Chondrocyte (in vitro differentiated cells): ENCODE measurements around the gene FAM167B. TPM values are rescaled to one million over a fixed set of nuclear protein-coding genes. Genes with fewer than 3 reads are reported as not detected.
"Not testable (repeated sequence)": the region's sequence is repeated elsewhere in the genome, so short reads cannot be mapped to it uniquely, and the experiment has no call there.

Experiments used
- DNase-seq: peaks from one replicate; pipeline ENCODE4 v3.0.0; 2021; ENCODE audit warnings: mixed read lengths, low spot score
- H3K27ac Mint-ChIP-seq: one replicate; pipeline ENCODE4 v1.8.0; 2021; ENCODE audit warnings: mild to moderate bottlenecking, moderate library complexity, mixed read lengths; ENCODE audit not compliant: unreplicated experiment
- H3K27me3 Mint-ChIP-seq: 2 replicates; pipeline ENCODE4 v1.8.0; 2021; ENCODE audit warnings: low read depth, mixed read lengths
- H3K36me3 Mint-ChIP-seq: 2 replicates; pipeline ENCODE4 v1.8.0; 2021; ENCODE audit warnings: low read depth, mixed read lengths
- H3K4me1 Mint-ChIP-seq: 2 replicates; pipeline ENCODE4 v1.8.0; 2021; ENCODE audit warnings: low read depth, mild to moderate bottlenecking, mixed read lengths
- H3K4me3 Mint-ChIP-seq: one replicate; pipeline ENCODE4 v1.8.0; 2021; ENCODE audit warnings: mild to moderate bottlenecking, moderate library complexity, mixed read lengths; ENCODE audit not compliant: unreplicated experiment
- H3K9me3 Mint-ChIP-seq: 2 replicates; pipeline ENCODE4 v1.8.0; 2021; ENCODE audit warnings: low read depth, mixed read lengths
- total RNA-seq: library from RNA; stranded (reverse); gene quantifications from 3 replicates; pipeline ENCODE4 v1.2.1, GENCODE V29; 2021
- TF ChIP-seq, protein P1 (sequence below): fragments of 200-600 bp; sonication (generic); IDR thresholded peaks from 2 replicates; pipeline ENCODE4 v1.5.0; 2021; ENCODE audit warnings: antibody characterized with exemption, mild to moderate bottlenecking, moderate library complexity

Gene FAM167B
- total RNA-seq, 1 donor from 2014 or later, result 2.9 TPM

DNA sequence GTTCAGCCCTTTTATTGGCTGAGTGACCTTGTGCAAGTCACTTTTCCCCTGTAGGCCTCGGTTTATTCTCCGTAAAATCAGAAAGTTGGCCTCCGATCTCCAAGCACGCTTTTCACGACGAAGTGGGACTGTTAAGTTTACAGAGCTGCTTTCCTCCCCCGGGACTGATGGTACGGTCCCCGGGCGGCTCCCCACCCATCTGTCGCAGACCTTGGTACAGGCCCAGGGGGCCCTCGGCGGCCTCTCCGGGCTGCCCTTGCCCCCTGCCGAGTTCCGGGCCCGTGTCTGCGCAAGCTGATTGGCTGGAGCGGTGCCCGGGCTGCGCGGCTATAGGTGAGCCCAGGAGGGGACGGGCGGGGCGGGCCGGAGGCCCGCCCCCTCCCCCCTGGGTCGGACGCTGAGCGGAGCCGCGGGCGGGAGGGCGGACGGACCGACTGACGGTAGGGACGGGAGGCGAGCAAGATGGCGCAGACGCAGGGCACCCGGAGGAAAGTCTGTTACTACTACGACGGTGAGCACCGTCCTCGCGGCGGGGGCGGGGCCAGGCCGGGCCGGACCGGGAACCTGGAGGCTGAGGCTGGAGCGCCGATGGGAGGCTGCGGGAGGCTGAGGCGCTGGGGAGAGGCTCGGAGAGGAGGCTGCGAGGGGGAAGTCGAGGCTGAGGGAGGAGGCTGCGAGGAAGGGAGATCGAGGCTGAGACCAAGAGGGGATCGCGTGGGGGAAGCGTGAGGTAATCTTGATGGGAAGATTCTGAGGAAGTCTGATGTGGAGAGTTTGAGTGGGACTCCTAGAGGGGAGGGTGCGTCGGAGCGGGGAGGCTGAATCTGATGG, 44.9 kb downstream of the FAM167B start, which contains the start of gene HDAC1:
TSS of gene HDAC1 (plus strand) at position 376 of the 831 bp plus-strand sequence. CDS start at position 463, 87 bp downstream.
- H3K4me3 Mint-ChIP-seq, result peak within 1 kb of the TSS; percentile 100
- H3K36me3 Mint-ChIP-seq, result no peaks in the 10 kb centered on the region
- H3K4me1 Mint-ChIP-seq, result peaks cover 22% of the 10 kb centered on the region
- TF ChIP-seq, protein P1, sequence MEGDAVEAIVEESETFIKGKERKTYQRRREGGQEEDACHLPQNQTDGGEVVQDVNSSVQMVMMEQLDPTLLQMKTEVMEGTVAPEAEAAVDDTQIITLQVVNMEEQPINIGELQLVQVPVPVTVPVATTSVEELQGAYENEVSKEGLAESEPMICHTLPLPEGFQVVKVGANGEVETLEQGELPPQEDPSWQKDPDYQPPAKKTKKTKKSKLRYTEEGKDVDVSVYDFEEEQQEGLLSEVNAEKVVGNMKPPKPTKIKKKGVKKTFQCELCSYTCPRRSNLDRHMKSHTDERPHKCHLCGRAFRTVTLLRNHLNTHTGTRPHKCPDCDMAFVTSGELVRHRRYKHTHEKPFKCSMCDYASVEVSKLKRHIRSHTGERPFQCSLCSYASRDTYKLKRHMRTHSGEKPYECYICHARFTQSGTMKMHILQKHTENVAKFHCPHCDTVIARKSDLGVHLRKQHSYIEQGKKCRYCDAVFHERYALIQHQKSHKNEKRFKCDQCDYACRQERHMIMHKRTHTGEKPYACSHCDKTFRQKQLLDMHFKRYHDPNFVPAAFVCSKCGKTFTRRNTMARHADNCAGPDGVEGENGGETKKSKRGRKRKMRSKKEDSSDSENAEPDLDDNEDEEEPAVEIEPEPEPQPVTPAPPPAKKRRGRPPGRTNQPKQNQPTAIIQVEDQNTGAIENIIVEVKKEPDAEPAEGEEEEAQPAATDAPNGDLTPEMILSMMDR, result no peak
- H3K27me3 Mint-ChIP-seq, result no peaks in the 10 kb centered on the region
- peak within 1 kb of the TSS; percentile 98 for H3K27ac Mint-ChIP-seq
- H3K9me3 Mint-ChIP-seq, result no peaks in the 10 kb centered on the region
- DNase-seq, result peak; percentile 96

DNA sequence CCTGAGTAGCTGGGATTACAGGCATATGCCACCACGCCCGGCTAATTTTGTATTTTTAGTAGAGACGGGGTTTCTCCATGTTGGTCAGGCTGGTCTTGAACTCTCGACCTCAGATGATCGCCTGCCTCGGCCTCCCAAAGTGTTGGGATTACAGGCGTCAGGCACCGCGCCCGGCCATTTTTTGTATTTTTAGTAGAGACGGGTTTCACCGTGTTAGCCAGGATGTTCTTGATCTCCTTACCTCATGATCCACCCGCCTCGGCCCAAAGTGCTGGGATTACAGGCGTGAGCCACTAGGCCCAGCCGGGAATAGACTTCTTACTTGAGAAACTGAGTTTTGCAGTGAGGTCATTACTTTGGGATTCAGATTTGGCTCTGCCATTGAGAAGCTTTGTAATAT, 51.2 kb downstream of the FAM167B start:
- not testable (repeated sequence) for H3K4me1 Mint-ChIP-seq, H3K27ac Mint-ChIP-seq, H3K27me3 Mint-ChIP-seq, H3K9me3 Mint-ChIP-seq, DNase-seq, H3K36me3 Mint-ChIP-seq, H3K4me3 Mint-ChIP-seq

Other genes with a start within 250 kb of the FAM167B start
- gene KHDRBS1, start 233.4 kb upstream of the FAM167B start, total RNA-seq, result 90.5 to 136 TPM (median 95.1 TPM) in 3 replicates
- 13.9 to 15.8 TPM (median 14.1 TPM) in 3 replicates for gene TMEM39B, start 174.3 kb upstream of the FAM167B start, total RNA-seq
- 66.3 to 89.3 TPM (median 80.9 TPM) in 3 replicates for gene KPNA6, start 139.2 kb upstream of the FAM167B start, total RNA-seq
- 78.3 to 86.7 TPM (median 84.3 TPM) in 3 replicates for gene TXLNA, start 67.5 kb upstream of the FAM167B start, total RNA-seq
- 29.7 to 32.9 TPM (median 30.7 TPM) in 3 replicates for gene CCDC28B, start 46.6 kb upstream of the FAM167B start, total RNA-seq
- 1.5 to 3.3 TPM (median 2.0 TPM) in 3 replicates for gene IQCC, start 41.6 kb upstream of the FAM167B start, total RNA-seq
- not detected in 3 replicates for gene DCDC2B, start 38.1 kb upstream of the FAM167B start, total RNA-seq
- gene TMEM234, start 24.9 kb upstream of the FAM167B start, total RNA-seq, result 20.8 to 23.9 TPM (median 22.8 TPM) in 3 replicates
- 120 to 142 TPM (median 131 TPM) in 3 replicates for gene EIF3I, start 24.8 kb upstream of the FAM167B start, total RNA-seq
- not detected in 3 replicates for gene LCK, start 4.0 kb downstream of the FAM167B start, total RNA-seq
- 50.2 to 54.9 TPM (median 52.9 TPM) in 3 replicates for gene HDAC1, start 44.9 kb downstream of the FAM167B start, total RNA-seq
- gene MARCKSL1, start 89.0 kb downstream of the FAM167B start, total RNA-seq, result 58.8 to 104 TPM (median 103 TPM) in 3 replicates
- gene FAM229A, start 115.3 kb downstream of the FAM167B start, total RNA-seq, result 3.6 to 4.5 TPM (median 4.4 TPM) in 3 replicates
- 0.90 to 2.0 TPM (median 1.7 TPM) in 3 replicates for gene TSSK3, start 115.3 kb downstream of the FAM167B start, total RNA-seq
- gene BSDC1, start 147.2 kb downstream of the FAM167B start, total RNA-seq, result 56.6 to 67.0 TPM (median 57.6 TPM) in 3 replicates
- gene ZBTB8B, start 217.8 kb downstream of the FAM167B start, total RNA-seq, result 0.30 to 0.53 TPM (median 0.33 TPM) in 3 replicates